Gastroesophageal sphincter (tissue), 3 donors: Measurements from ENCODE around the gene GLO1.

ENCODE experiments used
- EP300 ChIP-seq: sonication (generic); formaldehyde crosslinking; IDR thresholded peaks from one replicate; pipeline ENCODE4 v1.6.1; 2017; ENCODE audit warnings: antibody characterized with exemption, mild to moderate bottlenecking
- POLR2A ChIP-seq, 2 donors: fragments of 450-650 bp; IDR thresholded peaks; one replicate each; pipeline ENCODE4 v1.6.1; 2017; ENCODE audit warnings: antibody characterized with exemption in 2 of 2, mild to moderate bottlenecking in 2 of 2, moderate library complexity in 1 of 2
- POLR2AphosphoS5 ChIP-seq: sonication (generic); formaldehyde crosslinking; IDR thresholded peaks from one replicate; pipeline ENCODE4 v1.6.1; 2017; ENCODE audit warnings: antibody characterized with exemption
- TF ChIP-seq, protein P1 (sequence below), 4 experiments: fragments of 200-600 bp in 2 of 4; fragments of 450-650 bp in 2 of 4; sonication (generic) in 1 of 4; IDR thresholded peaks; one replicate each; pipeline ENCODE4 v1.5.1; 2017 to 2019; ENCODE audit warnings: antibody characterized with exemption in 4 of 4, mild to moderate bottlenecking in 2 of 4, moderate library complexity in 2 of 4

DNA sequence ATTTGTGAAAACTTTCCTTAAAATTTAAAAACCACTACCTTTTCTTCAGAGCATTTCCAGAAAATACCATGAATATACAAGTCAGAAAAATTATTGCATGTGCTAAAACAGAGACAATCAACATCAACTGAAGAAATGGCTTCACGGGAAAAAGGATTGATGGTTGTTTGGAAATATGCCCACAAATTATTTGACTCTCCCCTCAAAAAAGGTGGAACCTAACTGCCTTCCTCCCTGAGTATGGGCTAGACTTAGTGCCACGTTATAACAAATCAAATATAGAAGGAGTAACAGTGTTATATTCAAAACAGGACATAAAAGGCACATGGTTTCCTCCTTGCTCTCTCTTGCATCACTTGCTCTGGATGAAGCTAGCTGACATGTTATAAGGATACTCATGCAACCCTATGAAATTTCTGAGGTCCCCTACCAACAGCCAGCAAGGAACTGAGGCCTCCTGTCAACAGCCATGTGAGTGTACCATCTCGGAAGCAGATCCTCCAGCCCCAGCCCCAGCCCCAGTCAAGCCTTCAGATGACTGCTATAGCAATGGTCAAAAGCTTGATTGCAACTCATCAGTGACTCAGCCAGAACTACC, 71.7 kb downstream of the GLO1 start:
- TF ChIP-seq POLR2AphosphoS5 (no peak), EP300 (no peak), POLR2A (IDR thresholded peaks at IDR 0.05) (no peak)
- TF ChIP-seq, protein P1, sequence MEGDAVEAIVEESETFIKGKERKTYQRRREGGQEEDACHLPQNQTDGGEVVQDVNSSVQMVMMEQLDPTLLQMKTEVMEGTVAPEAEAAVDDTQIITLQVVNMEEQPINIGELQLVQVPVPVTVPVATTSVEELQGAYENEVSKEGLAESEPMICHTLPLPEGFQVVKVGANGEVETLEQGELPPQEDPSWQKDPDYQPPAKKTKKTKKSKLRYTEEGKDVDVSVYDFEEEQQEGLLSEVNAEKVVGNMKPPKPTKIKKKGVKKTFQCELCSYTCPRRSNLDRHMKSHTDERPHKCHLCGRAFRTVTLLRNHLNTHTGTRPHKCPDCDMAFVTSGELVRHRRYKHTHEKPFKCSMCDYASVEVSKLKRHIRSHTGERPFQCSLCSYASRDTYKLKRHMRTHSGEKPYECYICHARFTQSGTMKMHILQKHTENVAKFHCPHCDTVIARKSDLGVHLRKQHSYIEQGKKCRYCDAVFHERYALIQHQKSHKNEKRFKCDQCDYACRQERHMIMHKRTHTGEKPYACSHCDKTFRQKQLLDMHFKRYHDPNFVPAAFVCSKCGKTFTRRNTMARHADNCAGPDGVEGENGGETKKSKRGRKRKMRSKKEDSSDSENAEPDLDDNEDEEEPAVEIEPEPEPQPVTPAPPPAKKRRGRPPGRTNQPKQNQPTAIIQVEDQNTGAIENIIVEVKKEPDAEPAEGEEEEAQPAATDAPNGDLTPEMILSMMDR (IDR thresholded peaks at IDR 0.05) = no peak
